GM18517 (cell line): Measurements from ENCODE around the gene STARD3.

Experiments used
- ATAC-seq: cut with Tn5 transposase; IDR thresholded peaks from one replicate; pipeline ENCODE4 v1.9.1; 2021; ENCODE audit warnings: mild to moderate bottlenecking, moderate library complexity; ENCODE audit not compliant: unreplicated experiment

Gene STARD3

GRCh38 chr17:39634384-39634871 lies 2.5 kb upstream of the STARD3 start:
- ATAC-seq: no peak

GRCh38 chr17:39635614-39636176 lies 1.2 kb upstream of the STARD3 start:
- no peak for ATAC-seq

- ATAC-seq: peak; percentile 25
Observed at GRCh38 chr17:39636587-39636926, 387 bp upstream of the STARD3 start.

GRCh38 chr17:39638317-39638716 lies 1.4 kb downstream of the STARD3 start:
- ATAC-seq: no peak

- no peak for ATAC-seq
Observed at GRCh38 chr17:39639043-39639442, 2.1 kb downstream of the STARD3 start.

GRCh38 chr17:39639566-39640458 lies 2.9 kb downstream of the STARD3 start:
- no peak for ATAC-seq

- no peak for ATAC-seq
Observed at GRCh38 chr17:39640591-39641031, 3.7 kb downstream of the STARD3 start.

GRCh38 chr17:39641097-39641496 lies 4.2 kb downstream of the STARD3 start:
- no peak for ATAC-seq

- no peak for ATAC-seq
Observed at GRCh38 chr17:39641883-39642282, 4.9 kb downstream of the STARD3 start.

GRCh38 chr17:39642291-39643074 lies 5.5 kb downstream of the STARD3 start:
- ATAC-seq: no peak

- ATAC-seq: no peak
Observed at GRCh38 chr17:39643271-39643670, 6.3 kb downstream of the STARD3 start.

- ATAC-seq: no peak
Observed at GRCh38 chr17:39647256-39647655, 10.3 kb downstream of the STARD3 start.

- no peak for ATAC-seq
Observed at GRCh38 chr17:39648616-39649366, 11.8 kb downstream of the STARD3 start.

GRCh38 chr17:39650121-39650579 lies 13.2 kb downstream of the STARD3 start:
- ATAC-seq: no peak

- ATAC-seq: no peak
Observed at GRCh38 chr17:39651923-39652586, 15.1 kb downstream of the STARD3 start.

GRCh38 chr17:39652587-39653315 lies 15.8 kb downstream of the STARD3 start:
- ATAC-seq: no peak

- no peak for ATAC-seq
Observed at GRCh38 chr17:39653316-39653661, 16.3 kb downstream of the STARD3 start.

- no peak for ATAC-seq
Observed at GRCh38 chr17:39653662-39654331, 16.9 kb downstream of the STARD3 start.

- no peak for ATAC-seq
Observed at GRCh38 chr17:39655105-39655504, 18.2 kb downstream of the STARD3 start.
